Keratinocyte (primary cell): ENCODE measurements around the gene YWHAQ. TPM values are rescaled to one million over a fixed set of nuclear protein-coding genes. Genes with fewer than 3 reads are reported as not detected.
"Not testable (repeated sequence)": the region's sequence is repeated elsewhere in the genome, so short reads cannot be mapped to it uniquely, and the experiment has no call there.

Source experiments
- DNase-seq: peaks from one replicate; pipeline ENCODE4 v3.0.0-alpha.2; 2011; ENCODE audit warnings: low read depth, missing footprints, low spot score
- FAIRE-seq: peaks from 2 replicates; lab custom pipeline; 2011; peaks lifted over from hg19 to GRCh38; lab: Jason Lieb, UNC
- H2AFZ ChIP-seq: 2 replicates; pipeline ENCODE4 v1.6.0; 2012; ENCODE audit warnings: low read length, control low read depth, inconsistent platforms; ENCODE audit not compliant: control insufficient read depth
- H3K27ac ChIP-seq: 2 replicates; pipeline ENCODE4 v1.5.1; 2011; ENCODE audit warnings: low read length; ENCODE audit not compliant: control insufficient read depth, insufficient read depth
- H3K27me3 ChIP-seq: 3 replicates; pipeline ENCODE4 v1.6.0; 2011; ENCODE audit warnings: low read length; ENCODE audit not compliant: control insufficient read depth, insufficient read depth; ENCODE audit errors: extremely low read depth
- H3K36me3 ChIP-seq, 2 experiments: 2 replicates in 1 of 2; 3 replicates in 1 of 2; pipeline ENCODE4 v1.5.1; 2011; ENCODE audit warnings: low read length in 2 of 2, mild to moderate bottlenecking in 1 of 2; ENCODE audit not compliant: control insufficient read depth in 2 of 2, insufficient read depth in 2 of 2; ENCODE audit errors: extremely low read depth in 1 of 2
- H3K4me1 ChIP-seq: 3 replicates; pipeline ENCODE4 v1.5.1; 2011; ENCODE audit warnings: low read length; ENCODE audit not compliant: control insufficient read depth, insufficient read depth; ENCODE audit errors: extremely low read depth
- H3K4me2 ChIP-seq: 3 replicates; pipeline ENCODE4 v1.6.0; 2011; ENCODE audit warnings: low read depth, low read length; ENCODE audit not compliant: control insufficient read depth, insufficient read depth; ENCODE audit errors: extremely low read depth
- H3K4me3 ChIP-seq, 3 experiments: fragments of 200-600 bp in 1 of 3; sonication (generic) in 1 of 3; 2 replicates in 2 of 3; 3 replicates in 1 of 3; pipeline ENCODE4 v1.5.1; 2011 to 2016; ENCODE audit warnings: low read length in 3 of 3, mild to moderate bottlenecking in 3 of 3, control low read depth in 2 of 3, inconsistent platforms in 1 of 3, low read depth in 1 of 3, mixed read lengths in 1 of 3, mixed run types in 1 of 3, moderate library complexity in 1 of 3; ENCODE audit not compliant: control insufficient read depth in 2 of 3, insufficient read depth in 2 of 3; ENCODE audit errors: extremely low read depth in 1 of 3
- H3K79me2 ChIP-seq: 2 replicates; pipeline ENCODE4 v1.6.0; 2012; ENCODE audit warnings: low read length; ENCODE audit not compliant: control insufficient read depth, insufficient read depth
- H3K9ac ChIP-seq: 3 replicates; pipeline ENCODE4 v1.6.0; 2011; ENCODE audit warnings: low read length; ENCODE audit not compliant: control insufficient read depth, insufficient read depth; ENCODE audit errors: extremely low read depth
- H3K9me1 ChIP-seq: 3 replicates; pipeline ENCODE4 v1.6.0; 2011; ENCODE audit warnings: low read length; ENCODE audit not compliant: control insufficient read depth, insufficient read depth; ENCODE audit errors: extremely low read depth
- H3K9me3 ChIP-seq: 2 replicates; pipeline ENCODE4 v1.5.1; 2012; ENCODE audit warnings: low read depth, low read length; ENCODE audit not compliant: control insufficient read depth
- H4K20me1 ChIP-seq: 3 replicates; pipeline ENCODE4 v1.6.0; 2011; ENCODE audit warnings: low read length; ENCODE audit not compliant: control insufficient read depth, insufficient read depth; ENCODE audit errors: extremely low read depth
- CTCF ChIP-seq, 3 experiments: IDR thresholded peaks in 1 of 3; conservative IDR thresholded peaks in 1 of 3; optimal IDR thresholded peaks in 1 of 3; 2 replicates in 2 of 3; 3 replicates in 1 of 3; pipeline versions ENCODE3 to v1.5.1; 2011; ENCODE audit warnings: low read length in 3 of 3, mild to moderate bottlenecking in 3 of 3, moderate library complexity in 2 of 3, control low read depth in 1 of 3, inconsistent platforms in 1 of 3; ENCODE audit not compliant: insufficient read depth in 2 of 3; ENCODE audit errors: extremely low read depth in 1 of 3
- EZH2 ChIP-seq: IDR thresholded peaks from one replicate; pipeline ENCODE4 v1.6.1; 2012; ENCODE audit warnings: inconsistent platforms, mild to moderate bottlenecking, low read length, moderate library complexity
- dilution Hi-C: fragments of 300-500 bp; cut with MboI; formaldehyde crosslinking; loops from one replicate; pipeline ENCODE4 v1.7.0; 2020; ENCODE audit warnings: low sequenced_read_pairs; ENCODE audit not compliant: extremely low pct_ligation_motif_present
- polyA plus RNA-seq, 5 experiments: library from polyadenylated mRNA; depleted of rRNA in 3 of 5; stranded (reverse) in 3 of 5; stranded (forward) in 1 of 5; unstranded in 1 of 5; fragments of >200 nt; gene quantifications; 1 replicate in 1 of 5; 2 replicates in 3 of 5; 3 replicates in 1 of 5; pipeline versions ENCODE4 v1.2.1 to v1.2.3, GENCODE V29; 2011 to 2012; ENCODE audit warnings: missing spikeins in 2 of 5, low read depth in 1 of 5, low replicate concordance in 1 of 5

YWHAQ gene
- polyA plus RNA-seq, 1 donor (not counting 4 experiments of a cell fraction or from before 2014, with no cell fraction given), result 593 TPM

GRCh38 chr2:9552219-9553178, 78.3 kb downstream of the YWHAQ start:
- peaks cover 5% of the 10 kb centered on the region for H4K20me1 ChIP-seq
- H3K36me3 ChIP-seq, result peaks cover 0 to 5% of the 10 kb centered on the region in 2 experiments
- H3K27me3 ChIP-seq, result no peaks in the 10 kb centered on the region
- FAIRE-seq (no peak), DNase-seq (peak; percentile 40)
- H3K9me1 ChIP-seq, result peaks cover 2% of the 10 kb centered on the region
- H3K27ac ChIP-seq, result peak overlapping the region; percentile 67
- peak overlapping the region in 2 of 3 experiments; percentile 31 to 53 for H3K4me3 ChIP-seq
- H3K4me2 ChIP-seq, result peak overlapping the region; percentile 74
- H3K4me1 ChIP-seq, result peaks cover 27% of the 10 kb centered on the region
- no peak overlapping the region for H2AFZ ChIP-seq
- H3K79me2 ChIP-seq, result peaks cover 84% of the 10 kb centered on the region
- dilution Hi-C loops, result no loop called here
- H3K9me3 ChIP-seq, result no peaks in the 10 kb centered on the region
- no peak for TF ChIP-seq EZH2
- peak overlapping the region; percentile 49 for H3K9ac ChIP-seq

GRCh38 chr2:9550859-9551391, 79.9 kb downstream of the YWHAQ start:
- H3K27me3 ChIP-seq, H3K27ac ChIP-seq, H4K20me1 ChIP-seq, H3K36me3 ChIP-seq, H2AFZ ChIP-seq, dilution Hi-C loops, H3K9ac ChIP-seq, H3K4me2 ChIP-seq, H3K9me1 ChIP-seq, DNase-seq, H3K9me3 ChIP-seq, H3K4me3 ChIP-seq, FAIRE-seq: not testable (repeated sequence)
- Histone ChIP-seq H3K4me1 (peaks cover 27% of the 10 kb centered on the region), H3K79me2 (peaks cover 88% of the 10 kb centered on the region)

GRCh38 chr2:9549420-9549819, 81.4 kb downstream of the YWHAQ start:
- H4K20me1 ChIP-seq, result peaks cover 8% of the 10 kb centered on the region
- peaks cover 90% of the 10 kb centered on the region for H3K79me2 ChIP-seq
- no peak for TF ChIP-seq CTCF (optimal IDR thresholded peaks at IDR 0.05 in 1 of 3, IDR thresholded peaks at IDR 0.05 in 1 of 3, conservative IDR thresholded peaks at IDR 0.05 in 1 of 3; ENCODE audit: extremely low read depth in 1 of 3, insufficient read depth in 2 of 3, low read length in 3 of 3)
- TF ChIP-seq EZH2, result no peak
- H3K4me3 ChIP-seq, result no peak overlapping the region
- H3K27ac ChIP-seq, result no peak overlapping the region
- H3K4me2 ChIP-seq, result no peak overlapping the region
- dilution Hi-C loops, result no loop called here
- H3K9ac ChIP-seq, result no peak overlapping the region
- no peaks in the 10 kb centered on the region for H3K9me3 ChIP-seq
- FAIRE-seq (no peak), DNase-seq (no peak)
- peaks cover 38% of the 10 kb centered on the region for H3K4me1 ChIP-seq
- no peaks in the 10 kb centered on the region for H3K27me3 ChIP-seq
- peaks cover 0 to 5% of the 10 kb centered on the region in 2 experiments for H3K36me3 ChIP-seq
- H2AFZ ChIP-seq, result no peak overlapping the region
- peaks cover 4% of the 10 kb centered on the region for H3K9me1 ChIP-seq
